ENCODE data around the gene FKBP4. TPM values are rescaled to one million over a fixed set of nuclear protein-coding genes. Genes with fewer than 3 reads are reported as not detected.
A peak's percentile ranks its signal among the peaks of the same experiment; 100 is the strongest.

Gene FKBP4
- total and polyA plus RNA-seq, 2 of the 8 experiments (the other 6 are each of a cell fraction or from before 2014, with no cell fraction given) = 72.6 to 243 TPM

DNA sequence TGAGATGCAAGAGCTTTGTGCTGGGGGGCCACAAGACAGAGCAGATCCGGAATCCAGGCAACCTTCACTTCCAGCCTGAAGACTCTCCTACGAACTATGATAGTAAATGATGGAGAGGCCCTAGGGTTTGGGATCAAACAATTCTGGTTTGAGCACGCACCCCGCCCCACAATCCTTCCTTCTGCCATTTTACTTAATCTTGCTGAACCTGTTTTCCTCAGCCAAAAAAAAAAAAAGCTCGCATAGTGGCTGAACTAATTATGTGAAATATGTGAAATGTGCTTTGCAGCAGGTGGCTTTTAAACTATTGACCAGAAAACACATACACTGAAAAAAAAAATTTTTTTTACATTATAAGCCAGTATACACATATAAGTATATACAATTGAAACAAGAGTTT lies 17.0 kb downstream of the FKBP4 start:
- Histone ChIP-seq H3K18ac (ENCODE audit: extremely low read depth, low read length) (no peak overlapping the region), H3K4me1 (replicated peaks in 1 of 4; ENCODE audit: control insufficient read depth in 3 of 4, insufficient read depth in 4 of 4, low read length in 3 of 4) (peaks cover 0 to 3% (median 0%) of the 10 kb centered on the region in 4 experiments; a peak in 3 of 7 replicates), H4K91ac (replicated peaks; ENCODE audit: insufficient read length, low read length) (no peak overlapping the region), H3K9ac (replicated peaks in 1 of 4; ENCODE audit: extremely low read depth in 1 of 4, low read depth in 3 of 4, low read length in 3 of 4) (no peak overlapping the region), H3K4me2 (ENCODE audit: insufficient read depth in 1 of 2, low read depth in 2 of 2, low read length in 2 of 2) (peak overlapping the region; percentile 1 to 37; a peak in 2 of 4 replicates), H2BK20ac (ENCODE audit: low read length) (no peak overlapping the region), H3K14ac (ENCODE audit: insufficient read length) (no peak overlapping the region), H3K79me2 (ENCODE audit: control insufficient read depth in 1 of 2, insufficient read depth in 2 of 2, low read length in 2 of 2) (peaks cover 0 to 26% of the 10 kb centered on the region in 2 experiments; a peak in 2 of 4 replicates), H2BK12ac (ENCODE audit: low read depth, low read length) (no peak overlapping the region), H3K4ac (replicated peaks; ENCODE audit: insufficient read length, low read depth, low read length) (no peak overlapping the region), H4K8ac (ENCODE audit: extremely low read depth, insufficient read depth, low read length) (no peak overlapping the region), H2BK15ac (ENCODE audit: low read length) (no peak overlapping the region), H2BK5ac (ENCODE audit: low read depth, low read length) (no peak overlapping the region), H3K79me1 (ENCODE audit: low read depth, low read length) (no peaks in the 10 kb centered on the region; the same call in 1 of the 2 replicates), H3K4me3 (ENCODE audit: extremely low read depth in 1 of 4, insufficient read depth in 2 of 4, low read depth in 3 of 4, low read length in 4 of 4) (peak overlapping the region in 1 of 4 experiments; percentile 80; a peak in 2 of 8 replicates), H2BK120ac (replicated peaks; ENCODE audit: low read depth, low read length) (no peak overlapping the region), H3K23ac (ENCODE audit: insufficient read length) (no peak overlapping the region), H3K23me2 (ENCODE audit: low read depth, low read length) (0 out of 2 replicates have a peak, but pooled peaks cover 3% of the 10 kb centered on the region), H2AK5ac (ENCODE audit: low read depth, low read length) (no peak overlapping the region), H3K27me3 (replicated peaks in 1 of 4; ENCODE audit: control insufficient read depth in 3 of 4, extremely low read depth in 1 of 4, insufficient read depth in 3 of 4, low read length in 3 of 4) (no peaks in the 10 kb centered on the region), H3K56ac (replicated peaks; ENCODE audit: insufficient read length, low read depth, low read length) (no peak overlapping the region), H3K9me3 (ENCODE audit: insufficient read depth in 2 of 2, low read depth in 1 of 2, low read length in 1 of 2) (no peaks in the 10 kb centered on the region), H3K27ac (ENCODE audit: low read depth, low read length) (no peak overlapping the region), H4K20me1 (replicated peaks in 1 of 2; ENCODE audit: control insufficient read depth in 1 of 2, insufficient read depth in 2 of 2, low read length in 2 of 2) (no peaks in the 10 kb centered on the region), H2AFZ (ENCODE audit: low read length) (no peak overlapping the region), H3K36me3 (ENCODE audit: control insufficient read depth in 2 of 4, insufficient read depth in 4 of 4, low read length in 3 of 4) (no peaks in the 10 kb centered on the region; a peak in 1 of 8 replicates), H4K5ac (ENCODE audit: insufficient read length, low read depth, low read length) (no peak overlapping the region)
- 81% methylated on average over 5 of the region's 5 CpGs; no CpG with 5 or more reads in 1 of the 2 experiments for WGBS, 2 experiments (ENCODE audit: extremely low coverage in 1 of 2, insufficient coverage in 1 of 2, insufficient read length in 1 of 2, insufficient replicate concordance in 2 of 2, low coverage in 1 of 2, low lambda C conversion rate in 2 of 2, missing lambda C conversion rate in 1 of 2)
- ChIA-PET CTCF (ENCODE audit: partially characterized antibody) (interaction anchor here (0.6 to 3.4 kb wide), 5 partner anchors 16 to 132 kb away, joined by 3 to 14 read pairs (median 5); partner anchors contain the start of gene NRIP2), POLR2A (ENCODE audit: partially characterized antibody) (interaction anchor here (1.4 to 6.4 kb wide), 7 partner anchors 10 to 98 kb away, joined by 3 to 54 read pairs (median 10); partner anchors contain the start of gene FKBP4)
- FAIRE-seq = no peak
- no peak for DNase-seq (ENCODE audit: low read depth in 1 of 2, low spot score in 2 of 2)
- TF ChIP-seq TBP (IDR thresholded peaks at IDR 0.05; ENCODE audit: low read depth, low read length) (no peak), EP300 (IDR thresholded peaks at IDR 0.05; ENCODE audit: borderline replicate concordance in 1 of 2, low read depth in 2 of 2, low read length in 2 of 2) (no peak), HDAC2 (IDR thresholded peaks at IDR 0.05; ENCODE audit: borderline replicate concordance in 1 of 2, low read depth in 2 of 2, low read length in 2 of 2) (no peak), POLR2AphosphoS5 (IDR thresholded peaks at IDR 0.05; ENCODE audit: low read depth, low read length) (no peak), NRF1 (IDR thresholded peaks at IDR 0.05; ENCODE audit: low read depth, low read length) (no peak)
- TF ChIP-seq, protein P1, sequence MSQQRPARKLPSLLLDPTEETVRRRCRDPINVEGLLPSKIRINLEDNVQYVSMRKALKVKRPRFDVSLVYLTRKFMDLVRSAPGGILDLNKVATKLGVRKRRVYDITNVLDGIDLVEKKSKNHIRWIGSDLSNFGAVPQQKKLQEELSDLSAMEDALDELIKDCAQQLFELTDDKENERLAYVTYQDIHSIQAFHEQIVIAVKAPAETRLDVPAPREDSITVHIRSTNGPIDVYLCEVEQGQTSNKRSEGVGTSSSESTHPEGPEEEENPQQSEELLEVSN (IDR thresholded peaks at IDR 0.05) = no peak
